ENCODE data around the gene OR4Q2.
"Not testable (repeated sequence)": the region's sequence is repeated elsewhere in the genome, so short reads cannot be mapped to it uniquely, and the experiment has no call there.

Gene OR4Q2

GRCh38 chr14:20001863-20002262, at the start of gene OR4Q2:
Gene OR4Q2, plus strand, starts transcription at chr14:20002163.
- DNase-seq, result no peak

DNA sequence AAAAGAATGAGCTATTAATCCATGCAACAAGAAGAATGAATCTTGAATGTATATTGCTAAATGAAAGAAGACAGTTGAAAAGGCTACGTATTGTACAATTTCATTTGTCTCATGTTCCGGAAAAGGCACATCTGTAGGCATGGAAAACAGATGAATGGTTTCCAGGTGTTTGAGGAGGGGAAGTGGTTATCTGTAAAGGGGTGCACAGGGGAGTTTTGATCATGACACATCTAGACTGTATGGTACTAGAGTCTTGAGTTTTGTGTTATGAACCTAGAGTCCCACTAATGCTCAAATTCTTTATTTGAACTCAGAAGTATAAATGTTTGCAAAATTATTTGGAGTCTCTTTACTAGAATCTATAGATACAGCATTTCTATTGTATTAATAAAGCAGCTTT, 32.2 kb upstream of the OR4Q2 start:
- DNase-seq; intact Hi-C loops (cut with DNase I): not testable (repeated sequence)

More at GRCh38 chr14:20001863-20002262, at the start of gene OR4Q2:
- intact Hi-C loops (cut with DNase I), result no loop called here

- no peak for DNase-seq
- intact Hi-C loops (cut with DNase I), result no loop called here
These were observed 27.1 kb upstream of the OR4Q2 start for GRCh38 chr14:19974844-19975243.

GRCh38 chr14:19975291-19975690, 26.7 kb upstream of the OR4Q2 start, which contains the start of gene OR4K15:
Gene OR4K15, plus strand, starts transcription at chr14:19975591. Its CDS starts 0 bp downstream, at chr14:19975591.
- DNase-seq, result no peak
- intact Hi-C loops (cut with DNase I), result no loop called here

DNA sequence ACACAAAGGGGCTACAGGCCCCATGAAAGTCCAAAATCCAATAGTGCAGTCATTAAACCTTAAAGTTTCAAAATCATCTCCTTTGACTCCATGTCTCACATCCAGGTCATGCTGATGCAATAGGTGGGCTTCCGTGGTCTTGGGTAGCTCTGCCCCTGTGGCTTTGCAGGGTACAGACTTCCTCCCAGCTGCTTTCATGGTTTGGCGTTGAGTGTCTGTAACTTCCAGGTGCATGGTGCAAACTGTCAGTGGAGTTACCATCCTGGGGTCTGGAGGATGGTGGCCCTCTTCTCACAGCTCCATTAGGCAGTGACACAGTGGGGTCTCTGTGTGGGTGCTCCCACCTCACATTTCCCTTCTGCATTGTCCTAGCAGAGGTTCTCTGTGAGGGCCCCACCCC, 8.5 kb upstream of the OR4Q2 start:
- no peak for DNase-seq
- intact Hi-C loops (cut with DNase I), result no loop called here

DNA sequence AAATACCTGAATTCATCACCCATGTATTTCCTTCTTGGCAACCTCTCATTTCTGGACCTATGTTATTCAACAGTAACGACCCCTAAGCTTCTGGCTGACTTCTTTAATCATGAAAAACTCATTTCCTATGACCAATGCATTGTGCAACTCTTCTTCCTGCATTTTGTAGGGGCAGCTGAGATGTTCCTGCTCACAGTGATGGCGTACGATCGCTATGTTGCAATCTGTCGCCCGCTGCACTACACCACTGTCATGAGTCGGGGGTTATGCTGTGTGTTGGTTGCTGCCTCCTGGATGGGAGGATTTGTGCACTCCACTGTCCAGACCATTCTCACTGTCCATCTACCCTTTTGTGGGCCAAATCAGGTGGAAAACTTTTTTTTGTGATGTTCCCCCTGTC, 356 bp downstream of the OR4Q2 start:
- no peak for DNase-seq
- intact Hi-C loops (cut with DNase I), result no loop called here

GRCh38 chr14:20008156-20008555, 6.2 kb downstream of the OR4Q2 start:
- intact Hi-C loops (cut with DNase I), result no loop called here
- no peak for DNase-seq

DNA sequence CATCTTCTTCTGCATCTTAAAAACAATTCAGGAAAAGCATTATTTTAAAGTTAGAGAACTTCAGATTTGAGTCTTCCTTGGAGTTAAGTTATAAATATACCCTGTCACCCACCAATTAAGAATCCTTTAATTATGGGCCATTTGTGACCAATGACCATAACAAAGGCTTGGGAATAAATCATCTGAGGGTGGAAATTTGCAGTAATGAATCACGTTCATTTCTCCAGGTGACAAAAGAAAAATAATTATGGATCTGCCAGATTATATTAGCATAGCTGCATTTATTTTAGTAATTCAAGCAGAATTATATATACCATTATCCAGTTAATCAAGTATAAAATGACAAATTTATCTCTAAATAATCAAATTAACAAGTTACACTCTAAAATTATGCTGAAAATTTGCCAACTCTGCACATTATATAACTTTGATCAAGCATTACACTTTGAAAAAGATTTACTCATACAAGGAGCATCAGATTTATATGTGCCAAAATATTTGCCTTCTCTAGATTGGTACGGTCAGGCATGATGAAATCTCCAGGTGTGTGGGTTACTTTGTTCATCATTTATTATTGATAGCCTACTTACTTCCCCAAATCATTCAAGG, 17.4 kb downstream of the OR4Q2 start, which contains the start of gene OR4K14:
OR4K14 (minus strand) TSS at position 51 of the 609 bp plus-strand sequence. CDS start 4,114 bp downstream, outside the sequence.
- intact Hi-C loops (cut with DNase I), result no loop called here

DNA sequence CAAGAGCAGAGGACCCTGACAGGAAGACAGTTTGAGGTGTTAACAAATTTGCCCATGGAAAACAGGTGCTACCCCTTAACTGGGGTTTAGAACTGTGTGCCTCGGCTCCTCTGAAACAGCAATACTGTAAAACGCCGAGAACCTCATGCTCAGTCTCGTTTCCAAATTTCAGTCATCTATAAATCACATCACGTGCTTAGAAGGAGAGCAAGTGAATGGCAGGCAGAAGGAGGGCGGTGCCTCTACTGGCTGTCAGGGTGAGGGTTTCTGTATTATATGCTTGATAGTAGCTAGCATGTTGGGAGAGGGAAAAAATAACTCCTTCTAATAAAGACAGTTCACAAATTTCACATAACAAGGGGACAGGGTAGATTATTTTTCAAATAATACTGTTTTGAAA, 29.1 kb downstream of the OR4Q2 start:
- no peak for DNase-seq
- intact Hi-C loops (cut with DNase I), result no loop called here

More for the DNA sequence above, 17.4 kb downstream of the OR4Q2 start, which contains the start of gene OR4K14:
- no peak for DNase-seq

- intact Hi-C loops (cut with DNase I), result no loop called here
- DNase-seq, result no peak
These were observed 33.5 kb downstream of the OR4Q2 start for GRCh38 chr14:20035449-20035848.

DNA sequence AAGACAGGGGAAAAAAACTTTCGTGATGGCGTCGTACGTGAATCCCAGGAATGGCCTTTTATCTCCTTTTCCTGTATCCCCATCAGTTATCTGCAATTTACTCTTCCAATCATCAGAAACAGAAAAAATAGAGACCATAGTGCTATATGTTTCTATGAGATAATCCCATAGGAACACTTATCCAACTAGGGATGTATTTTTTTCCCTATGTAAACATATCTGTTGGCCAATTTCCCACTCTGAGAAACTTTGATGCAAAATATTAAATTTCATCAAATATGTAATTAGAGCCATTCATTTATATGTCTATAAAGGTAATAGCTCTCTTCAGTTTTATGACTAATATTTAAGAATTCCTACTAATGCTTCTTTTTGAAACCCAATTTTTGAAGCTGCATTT, 34.0 kb downstream of the OR4Q2 start, which contains the start of gene OR4K13:
OR4K13 (minus strand) TSS at position 101 of the 400 bp plus-strand sequence. CDS start 1,280 bp downstream, outside the sequence.
- intact Hi-C loops (cut with DNase I), result no loop called here
- no peak for DNase-seq

DNA sequence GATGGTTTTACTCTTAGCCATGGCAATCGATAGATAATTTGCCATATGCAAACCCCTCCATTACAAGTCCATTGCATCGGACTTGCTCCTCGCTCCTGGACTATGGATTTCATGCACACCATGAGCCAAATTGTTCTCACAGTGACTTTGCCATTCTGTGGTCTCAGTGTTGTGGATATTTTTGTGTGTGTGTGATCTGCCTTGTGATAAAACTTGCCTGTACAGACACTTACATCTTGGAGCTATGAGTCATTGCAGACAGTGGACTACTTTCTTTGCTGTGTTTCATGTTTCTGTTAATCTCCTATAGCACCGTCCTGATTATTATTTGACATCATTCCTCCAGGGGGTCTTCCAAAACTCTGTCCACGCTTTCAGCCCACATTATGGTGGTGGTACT, 42.3 kb downstream of the OR4Q2 start:
- no peak for DNase-seq
- intact Hi-C loops (cut with DNase I), result no loop called here

GRCh38 chr14:20048202-20048601, 46.2 kb downstream of the OR4Q2 start:
- intact Hi-C loops (cut with DNase I), result no loop called here
- DNase-seq, result no peak

All from head of caudate nucleus (tissue), 42 donors.